GM04503 (cell line): ENCODE data around the gene SIRT7.

Source experiments
- DNase-seq: peaks from one replicate; pipeline ENCODE4 v3.0.0-alpha.2; 2012; ENCODE audit warnings: low read depth

Gene SIRT7, protein sequence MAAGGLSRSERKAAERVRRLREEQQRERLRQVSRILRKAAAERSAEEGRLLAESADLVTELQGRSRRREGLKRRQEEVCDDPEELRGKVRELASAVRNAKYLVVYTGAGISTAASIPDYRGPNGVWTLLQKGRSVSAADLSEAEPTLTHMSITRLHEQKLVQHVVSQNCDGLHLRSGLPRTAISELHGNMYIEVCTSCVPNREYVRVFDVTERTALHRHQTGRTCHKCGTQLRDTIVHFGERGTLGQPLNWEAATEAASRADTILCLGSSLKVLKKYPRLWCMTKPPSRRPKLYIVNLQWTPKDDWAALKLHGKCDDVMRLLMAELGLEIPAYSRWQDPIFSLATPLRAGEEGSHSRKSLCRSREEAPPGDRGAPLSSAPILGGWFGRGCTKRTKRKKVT

DNA sequence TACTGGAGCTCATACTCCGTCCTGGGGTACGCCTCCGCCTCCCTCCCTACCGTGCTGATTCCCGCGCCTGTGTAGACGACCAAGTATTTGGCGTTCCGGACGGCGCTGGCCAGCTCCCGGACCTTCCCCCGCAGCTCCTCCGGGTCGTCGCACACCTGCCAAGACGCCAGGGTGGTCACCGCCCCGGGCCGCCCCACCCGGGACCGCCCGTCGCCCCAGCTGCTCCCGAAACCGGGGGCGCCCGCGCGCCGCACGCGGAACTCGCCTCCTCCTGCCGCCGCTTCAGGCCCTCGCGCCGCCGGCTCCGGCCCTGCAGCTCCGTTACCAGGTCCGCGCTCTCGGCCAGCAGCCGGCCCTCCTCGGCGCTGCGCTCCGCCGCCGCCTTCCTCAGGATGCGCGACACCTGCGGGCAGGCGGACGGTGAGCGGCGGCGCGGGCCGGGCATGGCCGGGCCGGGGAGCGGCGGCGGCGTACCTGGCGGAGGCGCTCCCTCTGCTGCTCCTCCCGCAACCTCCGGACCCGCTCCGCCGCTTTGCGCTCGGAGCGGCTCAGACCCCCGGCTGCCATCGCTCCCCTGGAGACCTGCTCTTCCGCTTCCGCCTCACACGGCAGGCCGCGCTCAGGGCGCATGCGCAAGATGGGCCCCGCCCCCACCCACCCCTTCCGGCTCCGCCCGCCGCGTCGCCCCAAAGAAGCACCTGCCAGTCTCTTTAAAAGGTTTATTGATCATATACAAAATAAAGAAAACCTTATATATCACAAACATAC lies at the start of gene SIRT7:
TSS of gene SIRT7 (minus strand) at position 612 of the 768 bp plus-strand sequence. CDS start at position 567, 45 bp downstream.
- DNase-seq: no peak

DNA sequence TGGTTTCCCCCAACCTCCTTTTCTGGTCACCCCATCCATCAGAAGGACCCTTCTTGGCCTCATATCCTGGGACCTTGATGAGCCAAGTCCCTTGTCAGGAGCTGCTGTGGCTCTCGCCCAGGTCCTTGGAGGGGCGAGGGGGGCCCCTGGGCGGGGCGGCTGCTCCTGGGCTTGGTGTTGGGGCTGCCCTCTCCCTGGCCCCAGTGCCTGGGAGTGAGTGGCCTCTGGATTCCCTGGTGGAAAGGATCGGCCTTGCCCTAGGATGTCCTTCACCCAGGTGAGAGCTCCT lies 49.2 kb upstream of the SIRT7 start:
- no peak for DNase-seq

GRCh38 chr17:81966343-81967243 lies 48.6 kb upstream of the SIRT7 start:
- DNase-seq: no peak

DNA sequence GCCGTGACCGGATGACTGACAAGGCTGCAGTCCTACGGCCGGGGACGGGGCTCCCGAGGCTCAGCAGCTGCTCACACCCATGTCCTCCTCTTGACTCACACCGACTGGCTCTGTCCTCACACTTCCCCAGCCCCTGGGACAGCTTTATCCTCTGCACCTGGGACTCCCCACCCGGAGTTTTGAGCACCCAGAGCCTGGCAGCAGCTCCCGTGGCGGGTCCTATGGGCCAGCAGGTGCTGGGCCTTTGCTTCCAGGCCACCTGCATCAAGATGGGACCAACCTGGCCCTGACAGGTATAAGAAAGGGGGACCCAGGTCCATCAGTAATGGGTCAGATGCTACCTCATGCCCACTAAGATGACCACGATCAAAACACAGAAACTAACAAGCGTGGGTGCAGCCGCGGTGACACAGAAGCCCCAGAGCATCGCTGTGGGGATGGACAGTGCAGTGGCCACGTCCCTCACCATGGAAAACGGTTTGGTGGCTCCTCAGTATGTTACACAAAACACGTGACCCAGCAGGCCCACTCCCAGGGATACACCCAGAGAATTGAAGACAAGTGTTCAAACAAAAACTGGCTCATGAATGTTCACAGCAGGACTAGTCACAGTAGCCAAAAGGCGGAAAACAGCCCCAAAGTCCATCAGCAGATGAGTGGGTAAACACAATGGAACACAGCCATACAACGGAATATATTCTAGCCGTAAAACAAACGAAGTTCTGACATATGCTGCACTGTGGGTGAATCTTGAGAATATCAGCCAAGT lies 46.3 kb upstream of the SIRT7 start:
- no peak for DNase-seq

- no peak for DNase-seq
Measured at GRCh38 chr17:81962499-81963441, 44.8 kb upstream of the SIRT7 start.

DNA sequence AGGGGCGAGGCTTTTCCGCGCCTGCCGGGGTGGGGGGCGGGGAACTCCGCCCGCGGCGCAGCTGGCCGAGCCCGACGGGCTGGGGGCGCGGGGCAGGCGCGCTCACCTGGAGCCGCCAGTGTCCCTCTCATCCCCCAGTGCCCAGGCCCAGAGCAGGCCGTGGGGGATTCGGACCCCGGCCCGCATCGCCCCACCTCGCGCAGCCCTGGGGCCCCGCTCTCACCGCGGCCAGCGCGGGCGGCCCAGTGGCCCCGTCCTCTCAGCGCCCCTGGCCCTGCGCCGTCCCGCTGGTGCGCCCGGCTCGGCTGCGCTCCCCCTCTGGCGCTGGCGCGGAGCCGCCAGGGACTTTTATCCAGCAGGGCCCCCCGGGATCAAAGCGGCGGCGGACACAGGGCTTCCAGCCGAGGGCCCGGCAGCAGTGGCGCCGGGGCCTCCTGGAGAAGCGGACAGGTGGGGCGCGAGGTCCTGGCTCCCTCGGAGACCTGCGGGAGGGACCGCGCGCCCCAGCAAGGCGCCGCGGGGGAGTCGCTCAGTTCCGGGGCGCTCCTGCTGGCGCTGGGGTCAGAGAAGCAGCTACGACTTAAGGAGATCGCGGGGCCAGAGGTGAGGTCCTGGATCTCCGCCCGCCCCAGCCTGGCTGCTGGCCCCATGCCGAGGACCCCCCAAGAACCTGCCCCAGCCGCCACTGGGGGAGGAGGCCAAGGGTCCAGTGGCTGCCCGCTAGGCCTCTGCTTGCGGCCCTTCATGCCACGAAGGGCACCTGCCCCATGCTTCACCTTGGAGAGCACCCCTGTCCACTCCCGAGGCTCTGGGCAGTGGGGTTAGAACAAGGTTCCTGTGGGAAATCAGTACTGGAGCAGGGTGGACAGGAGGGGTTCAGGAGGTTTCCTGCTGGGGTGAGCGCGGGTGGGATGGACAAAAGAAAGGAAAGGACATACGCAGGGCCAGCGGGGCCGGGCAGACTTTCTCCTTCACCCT lies 43.8 kb upstream of the SIRT7 start:
- DNase-seq: no peak

GRCh38 chr17:81961087-81961511 lies 43.1 kb upstream of the SIRT7 start, which contains the start of gene NOTUM:
TSS of gene NOTUM (minus strand) at chr17:81961187. CDS start at chr17:81960909, 278 bp downstream.
- no peak for DNase-seq

DNA sequence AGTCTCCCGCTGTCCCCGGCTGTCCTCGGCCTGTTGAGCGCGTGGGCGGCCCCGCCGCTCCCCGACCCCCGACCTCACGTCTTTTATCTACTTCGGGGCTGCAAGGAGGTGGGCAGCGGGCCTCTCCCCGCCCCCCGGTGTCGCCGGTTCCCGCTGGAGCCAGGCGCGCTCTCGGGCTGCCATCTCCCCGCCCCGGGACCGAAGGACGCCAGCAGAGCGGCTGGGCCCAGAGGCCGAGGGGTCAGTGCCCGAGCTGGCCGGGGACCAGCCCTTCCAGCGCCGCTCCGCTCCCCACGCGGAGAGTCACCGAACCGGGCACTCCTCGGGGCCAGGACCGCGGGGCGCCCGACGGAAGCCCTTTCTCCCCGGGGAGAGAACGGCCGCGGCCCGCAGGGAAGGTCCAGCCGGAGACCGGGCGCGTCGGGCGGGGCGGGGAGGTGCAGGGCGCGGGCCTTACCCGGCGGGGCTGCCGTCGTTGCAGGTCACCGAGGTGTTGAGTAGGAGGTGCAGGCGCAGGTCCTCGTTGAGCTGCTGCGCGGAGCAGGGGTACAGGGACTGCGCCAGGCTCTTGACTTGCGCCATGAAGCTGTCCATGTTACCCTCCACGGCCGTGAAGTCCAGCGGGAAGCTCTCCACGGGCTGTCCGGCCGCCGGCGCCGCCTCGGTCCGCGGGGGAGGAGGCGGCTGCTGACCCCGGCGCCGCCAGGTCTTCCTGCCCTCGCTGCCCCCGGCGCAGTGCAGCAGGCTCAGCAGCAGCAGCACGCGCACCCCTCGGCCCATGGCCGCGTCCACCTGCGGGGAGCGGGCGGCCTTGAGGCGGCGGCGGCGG lies 42.4 kb upstream of the SIRT7 start:
- DNase-seq: no peak

GRCh38 chr17:81959362-81960129 lies 41.6 kb upstream of the SIRT7 start:
- DNase-seq: no peak

DNA sequence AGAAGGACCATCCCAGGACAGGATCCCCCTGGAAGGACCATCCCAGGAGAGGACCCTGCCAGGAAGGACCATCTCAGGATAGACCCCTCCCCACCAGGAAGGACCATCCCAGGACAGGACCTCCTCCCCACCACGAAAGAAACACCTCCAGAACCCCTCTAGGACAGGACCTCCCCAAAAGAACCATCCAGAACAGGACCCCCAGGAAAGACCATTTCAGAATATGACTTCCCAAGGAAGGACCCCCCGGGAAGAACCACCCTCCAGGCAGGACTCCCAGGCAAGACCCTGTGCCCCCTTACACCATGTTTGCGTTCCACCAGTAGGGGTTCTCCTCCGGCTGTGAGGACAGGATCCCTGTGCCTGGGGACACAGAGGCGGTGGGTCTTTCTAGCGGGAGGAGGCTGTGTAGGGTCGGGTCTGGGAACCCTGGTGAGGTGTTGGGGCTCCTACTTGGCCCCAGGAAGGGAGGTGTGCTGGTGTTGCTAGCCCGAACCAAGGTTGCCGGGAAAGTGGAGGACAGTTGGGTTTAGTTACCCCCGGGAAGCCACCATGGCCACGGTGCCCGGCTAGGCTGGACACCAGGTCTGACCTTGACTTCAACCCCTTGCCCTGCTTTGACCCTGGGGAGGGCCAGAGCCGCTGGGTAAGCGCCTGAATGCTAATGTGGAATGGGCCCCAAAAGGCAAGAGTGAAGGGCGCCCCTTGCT lies 40.8 kb upstream of the SIRT7 start:
- DNase-seq: no peak

DNA sequence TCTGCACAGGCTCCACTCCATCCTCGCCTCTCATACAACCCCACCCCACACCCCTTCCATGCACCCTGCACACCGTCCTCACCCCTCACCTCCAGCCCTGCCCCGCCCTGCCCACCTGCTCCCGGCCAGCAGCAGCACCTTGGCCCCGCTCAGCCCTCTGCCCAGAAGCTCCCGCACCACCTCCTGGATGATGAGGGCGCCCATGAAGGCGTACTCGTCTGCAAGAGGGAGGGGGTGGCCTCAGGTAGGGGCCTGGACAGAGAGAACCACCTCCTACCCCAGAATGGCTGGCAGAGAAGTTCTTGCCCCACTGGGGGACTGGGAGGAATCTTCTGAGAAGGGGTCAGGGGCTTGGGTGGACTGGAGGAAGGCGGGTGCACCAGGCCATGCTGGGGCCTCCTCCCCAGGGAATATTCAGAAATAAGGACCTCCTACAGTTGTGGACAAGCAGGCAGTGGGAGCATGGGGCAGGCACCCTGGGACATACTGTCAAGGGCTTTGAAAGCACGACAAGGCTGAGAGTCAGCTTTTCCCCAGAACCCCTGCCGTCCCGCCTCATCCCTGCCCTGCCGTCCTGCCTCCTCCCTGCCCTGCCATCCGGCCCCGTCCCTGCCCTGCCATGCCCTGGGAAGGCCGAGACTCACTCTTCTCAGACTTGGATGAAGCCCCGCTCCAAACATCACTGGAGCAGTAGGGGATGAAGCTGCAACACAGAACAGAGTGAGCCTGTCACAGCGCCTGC lies 39.9 kb upstream of the SIRT7 start:
- no peak for DNase-seq

GRCh38 chr17:81956607-81957589 lies 38.9 kb upstream of the SIRT7 start:
- DNase-seq: no peak

DNA sequence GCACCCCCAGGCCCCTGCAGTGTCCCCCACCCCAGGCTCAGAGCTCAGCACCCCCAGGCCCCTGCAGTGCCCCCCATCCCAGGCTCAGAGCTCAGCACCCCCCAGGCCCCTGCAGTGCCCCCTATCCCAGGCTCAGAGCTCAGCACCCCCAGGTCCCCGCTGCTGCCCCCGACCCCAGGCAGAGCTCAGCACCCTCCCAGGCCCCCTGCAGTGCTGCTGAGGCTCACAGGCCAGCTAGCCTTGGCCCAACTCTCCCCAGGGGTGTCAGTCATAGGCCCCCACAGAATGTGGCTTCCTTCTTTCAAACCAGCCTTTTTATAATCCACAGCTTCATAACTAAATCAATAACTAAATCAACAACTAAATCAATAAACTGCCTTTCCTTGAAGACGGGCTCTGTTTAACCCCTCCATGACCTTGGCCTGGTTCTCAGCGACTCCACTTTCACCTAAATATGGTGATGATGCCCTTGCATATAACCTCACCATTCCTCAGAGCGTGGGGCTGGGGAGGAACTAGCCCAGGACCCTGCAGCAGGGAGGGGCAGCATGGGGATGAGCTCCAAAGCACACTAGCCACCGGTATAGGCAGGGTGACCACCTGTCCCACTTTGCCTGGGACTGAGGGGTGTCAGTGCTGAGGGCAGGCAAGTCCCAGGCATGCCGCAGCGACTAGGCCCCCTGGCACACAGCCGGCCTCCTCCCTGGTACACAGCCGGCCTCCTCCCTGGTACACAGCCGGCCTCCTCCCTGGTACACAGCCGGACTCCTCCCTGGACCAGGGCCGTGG lies 38.0 kb upstream of the SIRT7 start:
- no peak for DNase-seq

DNA sequence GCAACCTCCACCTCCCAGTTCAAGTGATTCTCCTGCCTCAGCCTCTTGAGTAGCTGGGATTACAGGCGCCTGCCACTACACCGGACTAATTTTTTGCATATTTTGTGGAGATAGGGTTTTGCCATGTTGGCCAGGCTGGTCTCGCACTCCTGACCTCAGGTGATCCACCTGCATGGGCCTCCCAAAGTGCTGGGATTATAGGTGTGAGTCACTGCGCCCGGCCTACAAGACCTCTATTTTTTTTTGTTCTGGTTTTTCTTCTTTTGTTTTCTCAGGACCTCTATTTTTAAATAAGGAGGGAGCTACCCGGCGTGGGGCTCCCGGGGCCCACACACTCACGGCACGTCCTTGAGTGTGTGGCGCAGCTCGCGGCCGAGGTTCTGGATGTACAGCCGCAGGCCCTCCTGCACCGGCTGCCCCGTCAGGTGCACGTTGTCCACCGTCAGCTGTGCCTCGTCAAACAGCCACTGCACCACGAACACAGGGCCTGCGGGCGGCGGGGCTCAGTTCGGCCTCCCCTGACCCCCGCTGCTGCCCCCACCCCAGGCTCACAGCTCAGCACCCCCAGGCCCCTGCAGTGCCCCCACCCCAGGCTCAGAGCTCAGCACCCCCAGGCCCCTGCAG lies 37.2 kb upstream of the SIRT7 start:
- no peak for DNase-seq
